K562 (cell line): Measurements from ENCODE around the gene TLR8. TPM values are rescaled to one million over a fixed set of nuclear protein-coding genes. Genes with fewer than 3 reads are reported as not detected.

Experiments used
- ATAC-seq: fragments of 200-7000 bp; cut with Tn5 transposase; 3 replicates; pipeline ENCODE4 v1.9.1; 2020; ENCODE audit warnings: moderate library complexity
- BruUV-seq: library from RNA; stranded (reverse); fragments of 400-500 nt; replicated peaks from 2 replicates; lab custom pipeline; 2021; lab: Mats Ljungman, UMichigan
- CTCF ChIA-PET: fragments of 300-600 bp; formaldehyde crosslinking; extraction: SDS; loops from one replicate; lab custom pipeline; 2021; ENCODE audit warnings: low intra/inter-chr PET ratio; lab: Yijun Ruan, JAX
- POLR2A ChIA-PET: fragments of 300-600, 350-650 bp; sonication (Branson Sonifier 250); formaldehyde crosslinking; extraction: SDS; loops from one replicate; lab custom pipeline; 2021; ENCODE audit warnings: antibody characterized with exemption, inconsistent platforms; lab: Yijun Ruan, JAX
- DNase-seq, 4 experiments: peaks; one replicate each; pipeline versions ENCODE4 v3.0.0 to v3.0.0-alpha.2; 2011 to 2018; ENCODE audit warnings: low spot score in 3 of 4, mixed read lengths in 3 of 4; ENCODE audit errors: extremely low read depth in 1 of 4
- FAIRE-seq: peaks from 2 replicates; lab custom pipeline; 2011; peaks lifted over from hg19 to GRCh38; lab: Jason Lieb, UNC
- H2AFZ ChIP-seq: 2 replicates; pipeline ENCODE4 v1.6.0; 2011; ENCODE audit warnings: low read depth, low read length, control low read depth, inconsistent platforms
- H3K27ac ChIP-seq: fragments of 200-600 bp; 3 replicates; pipeline ENCODE4 v1.8.0; 2011; ENCODE audit warnings: low read depth, mild to moderate bottlenecking, control low read depth, inconsistent platforms, low read length, moderate library complexity, mixed read lengths; ENCODE audit errors: extremely low read depth
- H3K27me3 ChIP-seq, 2 experiments: fragments of 300-600 bp in 1 of 2; 2 replicates in 1 of 2; 3 replicates in 1 of 2; pipeline versions ENCODE4 v1.6.0 to v1.8.0; 2011; ENCODE audit warnings: inconsistent platforms in 2 of 2, low read length in 2 of 2, mild to moderate bottlenecking in 1 of 2, mixed read lengths in 1 of 2, moderate library complexity in 1 of 2; ENCODE audit not compliant: control insufficient read depth in 2 of 2, insufficient read depth in 2 of 2
- H3K36me3 ChIP-seq: fragments of 300-600 bp; 3 replicates; pipeline ENCODE4 v1.8.0; 2011; ENCODE audit warnings: mild to moderate bottlenecking, low read length, inconsistent platforms; ENCODE audit not compliant: control insufficient read depth, insufficient read depth
- H3K4me1 ChIP-seq, 2 experiments: fragments of 200-600 bp in 1 of 2; replicated peaks in 1 of 2; 2 replicates in 1 of 2; 3 replicates in 1 of 2; pipeline versions ENCODE4 v1.5.1 to v1.8.0; 2011; ENCODE audit warnings: inconsistent platforms in 2 of 2, low read length in 2 of 2, mild to moderate bottlenecking in 1 of 2, mixed read lengths in 1 of 2, moderate library complexity in 1 of 2; ENCODE audit not compliant: control insufficient read depth in 2 of 2, insufficient read depth in 2 of 2
- H3K4me2 ChIP-seq: 2 replicates; pipeline ENCODE4 v1.6.1; 2011; ENCODE audit warnings: low read length, control low read depth, inconsistent platforms, mixed read lengths; ENCODE audit not compliant: insufficient read depth
- H3K4me3 ChIP-seq: fragments of 200-600 bp; sonication (generic), shearing (Covaris generic); 2 replicates; pipeline ENCODE4 v1.5.1; 2016; ENCODE audit warnings: control low read depth, inconsistent platforms
- H3K79me2 ChIP-seq: fragments of 200-600 bp; 3 replicates; pipeline ENCODE4 v1.8.0; 2011; ENCODE audit warnings: low read length, inconsistent platforms; ENCODE audit not compliant: control insufficient read depth, insufficient read depth
- H3K9ac ChIP-seq, 2 experiments: 2 replicates each; pipeline versions ENCODE4 v1.6.0 to v1.6.1; 2011; ENCODE audit warnings: low read depth in 2 of 2, low read length in 2 of 2, control low read depth in 1 of 2, inconsistent platforms in 1 of 2, mild to moderate bottlenecking in 1 of 2, mixed read lengths in 1 of 2; ENCODE audit not compliant: insufficient read depth in 1 of 2
- H3K9me1 ChIP-seq: one replicate; pipeline ENCODE4 v1.6.0; 2011; ENCODE audit warnings: inconsistent platforms, mild to moderate bottlenecking, low read length, moderate library complexity; ENCODE audit not compliant: control insufficient read depth, insufficient read depth
- H3K9me3 ChIP-seq: replicated peaks from 2 replicates; pipeline ENCODE4 v1.5.1; 2011; ENCODE audit warnings: low read depth, low read length, inconsistent platforms; ENCODE audit not compliant: control insufficient read depth, insufficient read depth
- H4K20me1 ChIP-seq: replicated peaks from 2 replicates; pipeline ENCODE4 v1.6.1; 2011; ENCODE audit warnings: low read length, inconsistent platforms, mixed read lengths; ENCODE audit not compliant: control insufficient read depth, insufficient read depth
- BACH1 ChIP-seq: fragments of 200-800 bp; sonication (Bioruptor generic); IDR thresholded peaks from 2 replicates; pipeline ENCODE4 v1.6.1; 2016; ENCODE audit warnings: missing genetic modification characterization, missing compliant biosample characterization
- FIP1L1 ChIP-seq: fragments of 200-400 bp; formaldehyde crosslinking; IDR thresholded peaks from 2 replicates; pipeline ENCODE4 v1.6.1; 2018; ENCODE audit warnings: mild to moderate bottlenecking, low read depth, low read length; ENCODE audit not compliant: poor library complexity, severe bottlenecking
- KAT8 ChIP-seq: fragments of 450-650 bp; IDR thresholded peaks from 2 replicates; pipeline ENCODE4 v1.6.1; 2016; ENCODE audit warnings: low read depth, mild to moderate bottlenecking
- KLF13 ChIP-seq: fragments of 450-650 bp; IDR thresholded peaks from 2 replicates; pipeline ENCODE4 v1.6.1; 2016; ENCODE audit warnings: missing genetic modification characterization, low read depth, mild to moderate bottlenecking, missing compliant biosample characterization, moderate library complexity, borderline replicate concordance
- MEF2A ChIP-seq: IDR thresholded peaks from 2 replicates; pipeline ENCODE4 v1.6.1; 2011; ENCODE audit warnings: low read depth, mild to moderate bottlenecking, low read length, moderate library complexity; ENCODE audit not compliant: control insufficient read depth
- MNT ChIP-seq, 2 experiments: fragments of 450-650 bp; conservative IDR thresholded peaks; 2 replicates each; pipeline ENCODE4 v1.6.1; 2017; ENCODE audit warnings: mild to moderate bottlenecking in 2 of 2, moderate library complexity in 2 of 2
- NELFE ChIP-seq: IDR thresholded peaks from 2 replicates; pipeline ENCODE4 v1.6.1; 2011; ENCODE audit warnings: mild to moderate bottlenecking; ENCODE audit not compliant: insufficient read depth, insufficient read length
- NR1H2 ChIP-seq: sonication (generic); formaldehyde crosslinking; IDR thresholded peaks from 2 replicates; pipeline ENCODE4 v1.4.0; 2020; ENCODE audit warnings: mild to moderate bottlenecking, missing genetic modification reagents
- PML ChIP-seq: IDR thresholded peaks from 2 replicates; pipeline ENCODE4 v1.6.1; 2012; ENCODE audit warnings: low read length, inconsistent platforms
- TEAD4 ChIP-seq, 2 experiments: sonication (generic) in 1 of 2; formaldehyde crosslinking in 1 of 2; IDR thresholded peaks; 2 replicates each; pipeline versions ENCODE4 v1.6.1 to v1.8.0; 2012 to 2022; ENCODE audit warnings: borderline replicate concordance in 1 of 2, inconsistent platforms in 1 of 2, low read length in 1 of 2, mild to moderate bottlenecking in 1 of 2, missing genetic modification reagents in 1 of 2
- TFAM ChIP-seq: fragments of 250-450 bp; sonication (Bioruptor Pico); conservative IDR thresholded peaks from 2 replicates; pipeline ENCODE4 v1.5.0; 2021; ENCODE audit warnings: mild to moderate bottlenecking, moderate library complexity
- ZBTB34 ChIP-seq: fragments of 250-450 bp; sonication (Bioruptor Pico); IDR thresholded peaks from 2 replicates; pipeline ENCODE4 v1.8.0; 2021; ENCODE audit warnings: mild to moderate bottlenecking, moderate library complexity
- ZFX ChIP-seq: sonication (generic); formaldehyde crosslinking; IDR thresholded peaks from 2 replicates; pipeline ENCODE4 v1.8.0; 2022; ENCODE audit warnings: mild to moderate bottlenecking, missing genetic modification reagents, moderate library complexity
- ZNF431 ChIP-seq: sonication (generic); formaldehyde crosslinking; IDR thresholded peaks from 2 replicates; pipeline ENCODE4 v1.8.0; 2022; ENCODE audit warnings: mild to moderate bottlenecking, missing genetic modification reagents
- ZNF561 ChIP-seq: fragments of 450-650 bp; formaldehyde crosslinking; conservative IDR thresholded peaks from 2 replicates; pipeline ENCODE4 v1.4.0; 2020; ENCODE audit warnings: mild to moderate bottlenecking, moderate library complexity
- ZNF778 ChIP-seq: fragments of 450-650 bp; formaldehyde crosslinking; IDR thresholded peaks from 2 replicates; pipeline ENCODE4 v1.4.0; 2020; ENCODE audit warnings: mild to moderate bottlenecking, moderate library complexity
- ZNF79 ChIP-seq: fragments of 250-450 bp; sonication (Bioruptor Pico); IDR thresholded peaks from 2 replicates; pipeline ENCODE4 v1.4.0; 2020; ENCODE audit warnings: low read depth, mild to moderate bottlenecking, moderate library complexity
- WGBS: fragments of 100-300 bp; shearing (Covaris generic); methylation state at CpG from one replicate; pipeline ENCODE4 v1.1.6; 2016; ENCODE audit warnings: low coverage, mixed read lengths; ENCODE audit not compliant: insufficient coverage; ENCODE audit errors: missing lambda C conversion rate; 5-methylcytosine and 5-hydroxymethylcytosine counted together
- in situ Hi-C: fragments of 300-500 bp; cut with MboI; formaldehyde crosslinking; loops from 4 replicates; pipeline ENCODE4 v1.15.0; 2018; ENCODE audit warnings: inconsistent platforms, mixed read lengths
- intact Hi-C: fragments of 100-400 bp; cut with micrococcal nuclease; formaldehyde crosslinking; loops from 2 replicates; pipeline ENCODE4 v1.14.2; 2022
- polyA plus RNA-seq, 8 experiments: library from polyadenylated mRNA; depleted of rRNA in 4 of 8; stranded (reverse) in 5 of 8; unstranded in 3 of 8; fragments of >200 nt; fragmentation: Nextera tagmentation in 2 of 8; fragmentation: Illumina TruSeq in 1 of 8; extraction: Ambion mirVana in 2 of 8; extraction: Trizol in 1 of 8; gene quantifications; 2 replicates each; pipeline versions ENCODE4 v1.2.1 to v1.2.3, GENCODE V29; 2011 to 2014; ENCODE audit warnings: inconsistent platforms in 1 of 8, missing spikeins in 1 of 8
- total RNA-seq, 7 experiments: library from RNA; depleted of rRNA in 6 of 7; stranded (reverse); fragments of >200 nt in 6 of 7; fragmentation: Illumina TruSeq in 2 of 7; extraction: Trizol in 2 of 7; gene quantifications; 2 replicates each; pipeline versions ENCODE4 v1.2.1 to v1.2.3, GENCODE V29; 2011 to 2021; ENCODE audit warnings: low replicate concordance in 1 of 7
- TF ChIP-seq, protein P1 (sequence below): fragments of 250-450 bp; sonication (Bioruptor Pico); IDR thresholded peaks from 2 replicates; pipeline ENCODE4 v1.5.0; 2021

TLR8 gene
- total and polyA plus RNA-seq, 9 of the 15 experiments (the other 6 are each of a cell fraction or from before 2014, with no cell fraction given): not detected

DNA sequence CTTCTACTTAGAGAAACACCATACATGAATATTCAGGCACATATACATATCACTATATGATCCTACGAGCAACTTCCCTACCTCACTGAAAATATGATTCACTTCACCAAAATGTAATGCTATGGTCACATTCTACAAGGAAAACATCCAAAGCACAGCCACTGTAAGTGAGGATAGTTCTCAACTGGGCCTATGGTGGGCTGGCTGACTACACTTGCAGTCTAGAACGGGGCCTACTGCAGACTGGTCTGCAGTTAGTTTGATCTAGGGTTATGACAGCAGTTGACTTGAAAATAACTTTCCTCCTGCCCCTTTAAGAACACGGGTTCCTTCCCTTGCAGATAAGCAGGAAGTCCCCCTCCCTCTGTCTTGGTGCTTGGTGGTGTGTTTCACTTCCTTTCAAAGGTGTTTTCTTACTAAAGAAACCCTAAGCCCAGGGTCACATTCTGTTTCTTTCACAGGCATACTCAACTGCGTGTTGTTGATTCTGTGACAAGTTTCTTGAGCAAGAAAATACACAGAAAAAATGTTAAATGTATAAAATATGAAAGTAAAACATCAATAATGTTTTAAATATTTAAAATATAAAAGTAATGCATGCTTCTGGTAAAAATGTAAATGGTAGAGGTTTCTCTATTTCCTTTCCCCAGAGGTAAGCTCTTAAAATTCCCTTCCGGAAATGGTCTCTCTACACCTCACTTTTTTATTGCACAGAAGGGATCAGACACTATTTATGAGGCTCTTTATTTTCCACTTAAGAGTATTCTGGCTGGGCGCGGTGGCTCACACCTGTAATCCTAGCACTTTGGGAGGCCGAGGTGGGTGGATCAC, 50.5 kb downstream of the TLR8 start:
- Histone ChIP-seq H4K20me1 (no peaks in the 10 kb centered on the region), H3K4me1 (peaks cover 22 to 45% of the 10 kb centered on the region in 2 experiments), H3K27me3 (no peaks in the 10 kb centered on the region), H3K27ac (peak overlapping the region; percentile 99), H3K9me3 (no peaks in the 10 kb centered on the region), H3K9ac (peak overlapping the region; percentile 82 to 90), H3K4me3 (no peak overlapping the region), H3K9me1 (no peaks in the 10 kb centered on the region), H3K36me3 (peaks cover 13% of the 10 kb centered on the region; the same call in 2 of the 3 replicates), H2AFZ (peak overlapping the region; percentile 73), H3K79me2 (peaks cover 11% of the 10 kb centered on the region), H3K4me2 (peak overlapping the region; percentile 77)
- peak; percentile 86 for ATAC-seq
- in situ Hi-C loops (loop anchor here (25.0 kb wide), 1 partner anchor 705 kb away; the partner anchor contains the start of gene TCEANC), intact Hi-C loops (loop anchor here (1.0 to 10.0 kb wide), 2 partner anchors 8 to 688 kb away; no protein-coding TSS in a partner anchor)
- peak; percentile 87 for FAIRE-seq
- ChIA-PET POLR2A (interaction anchor here (0.8 to 3.1 kb wide), 4 partner anchors 8 to 21 kb away, joined by 3 to 31 read pairs (median 6); partner anchors contain the start of gene TMSB4X), CTCF (no interaction called here)
- DNase-seq: peak; percentile 44 to 88 (median 65)
- BruUV-seq: TSS peak; percentile 73
- 27% methylated on average over 8 of the region's 8 CpGs for WGBS
- TF ChIP-seq MNT (conservative IDR thresholded peaks at IDR 0.05) (no peak; a peak in 1 of 4 replicates), ZNF561 (CRISPR knock-in tag) (no peak), NR1H2 (CRISPR knock-in tag) (no peak), MEF2A (no peak), ZNF431 (CRISPR knock-in tag) (no peak), KAT8 (no peak), ZBTB34 (no peak), KLF13 (tag) (no peak; the same call in 1 of the 2 replicates), FIP1L1 (no peak), PML (no peak; the same call in 1 of the 2 replicates), NELFE (no peak), ZNF778 (CRISPR knock-in tag) (no peak), TFAM (no peak), ZFX (CRISPR knock-in tag) (peak; percentile 49; the same call in 1 of the 2 replicates), ZNF79 (no peak), BACH1 (tag) (no peak), TEAD4 (IDR thresholded peaks at IDR 0.05; ENCODE audit: low read length) (peak; percentile 17; the same call in 1 of the 2 replicates), TEAD4 (CRISPR knock-in tag; IDR thresholded peaks at IDR 0.05; ENCODE audit: borderline replicate concordance) (no peak)
- TF ChIP-seq, protein P1, sequence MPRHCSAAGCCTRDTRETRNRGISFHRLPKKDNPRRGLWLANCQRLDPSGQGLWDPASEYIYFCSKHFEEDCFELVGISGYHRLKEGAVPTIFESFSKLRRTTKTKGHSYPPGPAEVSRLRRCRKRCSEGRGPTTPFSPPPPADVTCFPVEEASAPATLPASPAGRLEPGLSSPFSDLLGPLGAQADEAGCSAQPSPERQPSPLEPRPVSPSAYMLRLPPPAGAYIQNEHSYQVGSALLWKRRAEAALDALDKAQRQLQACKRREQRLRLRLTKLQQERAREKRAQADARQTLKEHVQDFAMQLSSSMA (CRISPR knock-in tag): no peak
